HCEC 1CT (cell line): ENCODE data around the gene NPIPA1.
"Not testable (repeated sequence)": the region's sequence is repeated elsewhere in the genome, so short reads cannot be mapped to it uniquely, and the experiment has no call there.

Source experiments
- DNase-seq: peaks from one replicate; pipeline ENCODE4 v3.0.0-alpha.2; 2017

The NPIPA1 gene

GRCh38 chr16:14978908-14979307 is 41.7 kb downstream of the NPIPA1 start:
- not testable (repeated sequence) for DNase-seq

- DNase-seq, result not testable (repeated sequence)
Observed at GRCh38 chr16:14981234-14981633, 44.0 kb downstream of the NPIPA1 start.

- not testable (repeated sequence) for DNase-seq
Observed at GRCh38 chr16:14982521-14982920, 45.3 kb downstream of the NPIPA1 start.

- not testable (repeated sequence) for DNase-seq
Observed at GRCh38 chr16:14988092-14988491, 50.8 kb downstream of the NPIPA1 start.

GRCh38 chr16:14988661-14989191 is 51.5 kb downstream of the NPIPA1 start:
- DNase-seq, result not testable (repeated sequence)

- not testable (repeated sequence) for DNase-seq
Observed at GRCh38 chr16:14989291-14990281, 52.3 kb downstream of the NPIPA1 start.

GRCh38 chr16:14993277-14994151 is 56.3 kb downstream of the NPIPA1 start:
- DNase-seq, result not testable (repeated sequence)

GRCh38 chr16:14996702-14997101 is 59.5 kb downstream of the NPIPA1 start:
- peak; percentile 34 for DNase-seq

- DNase-seq, result not testable (repeated sequence)
Observed at GRCh38 chr16:14998300-14998699, 61.1 kb downstream of the NPIPA1 start.

- DNase-seq, result not testable (repeated sequence)
Observed at GRCh38 chr16:14999845-15000244, 62.6 kb downstream of the NPIPA1 start.
